ENCODE measurements around the gene AGBL1.

Gene AGBL1

DNA sequence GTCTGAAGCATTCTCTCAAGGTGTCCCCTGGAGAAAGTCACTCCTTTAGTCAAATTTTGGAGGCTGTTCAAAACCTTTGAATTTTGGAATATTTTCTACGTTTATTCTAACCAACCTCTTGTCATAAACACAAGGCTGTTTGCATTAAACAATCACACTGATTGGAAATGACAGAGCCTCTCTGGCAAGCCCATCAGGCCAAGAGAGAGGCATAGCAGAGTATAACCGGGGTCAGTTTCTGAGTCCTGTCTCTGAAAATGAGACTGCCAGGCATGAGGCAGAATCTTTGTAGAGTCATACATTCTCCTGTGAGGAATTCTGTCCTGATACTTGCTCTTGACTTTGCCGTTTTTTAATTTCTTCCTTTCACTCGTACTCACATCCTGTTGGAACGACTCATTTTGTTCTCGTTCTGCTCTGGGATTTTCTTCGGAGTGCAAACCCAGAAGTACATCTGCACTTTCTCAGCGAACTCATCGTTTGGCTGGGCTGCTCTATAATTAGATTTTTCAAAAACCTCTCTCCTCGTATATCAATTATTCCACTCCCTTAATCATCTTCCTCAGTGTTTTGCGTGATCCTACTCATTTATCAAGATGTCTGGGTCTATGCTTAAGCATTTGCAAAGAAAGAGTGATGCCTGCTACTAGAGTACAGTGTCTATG, 114.2 kb downstream of the AGBL1 start:
- TF ChIP-seq CTCF (IDR thresholded peaks at IDR 0.05; ENCODE audit: extremely low read depth, missing control alignments) = no peak
- DNase-seq (ENCODE audit: low spot score) = no peak

- TF ChIP-seq CTCF (IDR thresholded peaks at IDR 0.05; ENCODE audit: extremely low read depth, missing control alignments) = no peak
- DNase-seq (ENCODE audit: low spot score) = no peak
Measured at GRCh38 chr15:86197770-86198169, 118.1 kb downstream of the AGBL1 start.

DNA sequence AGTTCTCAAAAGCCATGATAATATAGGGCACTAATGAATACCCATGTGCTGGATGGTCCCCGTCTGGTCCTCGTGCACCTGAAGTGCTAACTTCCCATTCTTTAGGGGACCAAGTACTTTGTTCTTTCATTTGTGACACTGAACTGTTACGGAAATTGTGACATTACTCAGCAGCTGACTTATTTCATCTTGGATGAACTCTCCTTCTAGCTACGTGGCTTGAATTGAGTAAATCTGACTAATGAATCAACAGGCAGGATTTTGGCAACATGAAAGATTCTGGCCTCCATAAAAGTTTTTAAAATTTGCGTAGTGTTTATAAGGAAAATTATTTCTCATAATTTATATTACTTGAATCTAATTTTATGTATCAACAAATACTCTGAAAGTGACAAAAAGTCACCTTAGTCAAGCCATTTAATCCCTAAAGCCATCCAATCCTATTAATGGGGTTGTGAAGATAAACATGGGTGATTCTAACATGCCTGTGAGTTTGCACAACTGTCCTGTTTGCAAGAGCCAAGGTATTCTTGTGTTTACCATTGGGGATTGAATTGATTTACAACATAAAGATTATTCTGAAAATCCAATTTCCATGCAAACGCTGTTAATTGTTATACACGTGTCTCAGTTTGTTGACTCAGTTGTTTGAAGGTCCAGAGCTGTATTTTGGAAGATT, 119.9 kb downstream of the AGBL1 start:
- DNase-seq (ENCODE audit: low spot score) = no peak
- TF ChIP-seq CTCF (IDR thresholded peaks at IDR 0.05; ENCODE audit: extremely low read depth, missing control alignments) = no peak

GRCh38 chr15:86201313-86202008, 121.8 kb downstream of the AGBL1 start:
- no peak for TF ChIP-seq CTCF (IDR thresholded peaks at IDR 0.05; ENCODE audit: extremely low read depth, missing control alignments)
- DNase-seq (ENCODE audit: low spot score) = no peak

DNA sequence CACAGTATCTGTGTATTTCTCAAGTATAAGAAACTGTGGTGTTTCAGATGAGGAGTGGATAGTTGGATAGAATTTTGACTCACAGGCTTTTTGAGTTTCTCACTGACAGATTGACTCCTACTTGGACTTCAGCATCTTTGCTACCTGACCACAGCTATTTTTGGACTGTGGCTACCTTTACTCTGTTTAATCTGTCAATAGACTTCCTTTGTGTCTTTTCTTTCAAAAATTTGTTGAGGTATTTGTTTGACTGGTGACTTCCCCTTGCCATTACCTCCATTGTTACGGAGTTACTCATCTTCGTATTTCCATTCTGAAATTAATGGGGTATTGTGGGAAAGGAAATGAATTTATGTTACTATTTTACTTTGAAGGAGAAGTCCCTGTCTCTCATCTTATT, 123.8 kb downstream of the AGBL1 start:
- TF ChIP-seq CTCF (IDR thresholded peaks at IDR 0.05; ENCODE audit: extremely low read depth, missing control alignments) = no peak
- DNase-seq (ENCODE audit: low spot score) = no peak

DNA sequence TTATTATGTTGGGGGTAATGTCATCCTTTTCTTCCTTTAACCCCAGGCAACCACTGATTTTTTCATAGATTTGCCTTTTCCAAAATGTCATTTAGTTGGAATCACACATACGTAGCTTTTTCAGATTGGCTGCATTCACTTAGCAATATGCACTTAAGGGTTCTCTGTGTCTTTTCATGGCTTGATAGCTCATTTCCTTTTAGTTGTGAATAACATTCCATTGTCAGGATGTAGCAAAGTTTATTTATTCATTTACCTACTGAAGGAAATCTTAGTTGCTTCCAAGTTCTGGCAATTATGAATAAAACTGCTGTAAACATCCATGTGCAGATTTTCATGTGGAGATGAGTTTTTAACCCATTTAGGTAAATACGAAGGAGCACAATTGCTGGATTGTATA, 125.4 kb downstream of the AGBL1 start:
- TF ChIP-seq CTCF (IDR thresholded peaks at IDR 0.05; ENCODE audit: extremely low read depth, missing control alignments) = no peak
- no peak for DNase-seq (ENCODE audit: low spot score)

DNA sequence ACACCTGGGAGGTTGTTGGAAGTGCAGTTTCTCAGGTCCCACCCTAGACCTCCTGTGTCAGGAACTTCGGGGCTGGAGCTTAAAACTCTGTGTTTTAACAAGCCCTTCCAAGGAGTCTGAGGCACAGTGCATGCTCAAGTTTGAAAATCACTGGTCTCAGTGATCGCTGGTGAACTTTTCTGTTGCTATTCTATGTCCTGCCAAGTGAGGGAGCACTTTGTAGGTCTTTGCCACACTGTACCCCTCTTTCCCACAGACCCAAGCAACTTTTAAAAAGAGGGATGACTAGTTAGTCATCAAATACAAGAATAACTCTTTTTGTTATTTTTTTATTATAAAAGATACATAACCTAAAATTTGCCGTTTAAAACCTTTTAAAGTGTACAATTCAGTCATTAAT, 133.7 kb downstream of the AGBL1 start:
- no peak for DNase-seq (ENCODE audit: low spot score)
- TF ChIP-seq CTCF (IDR thresholded peaks at IDR 0.05; ENCODE audit: extremely low read depth, missing control alignments) = no peak

Measured in GM20000 (cell line).